ENCODE measurements around the gene SDR42E2.

GRCh38 chr16:22220069-22220440 lies 57.7 kb downstream of the SDR42E2 start:
- TF ChIP-seq CTCF (IDR thresholded peaks at IDR 0.05; ENCODE audit: insufficient read depth, low read length, poor library complexity, severe bottlenecking) (no peak), EZH2phosphoT487 (conservative IDR thresholded peaks at IDR 0.05; ENCODE audit: low read length) (no peak)

Measured in SU-DHL-6 (cell line).